Neural cell (in vitro differentiated cells): ENCODE results near the gene TXNDC2. TPM values are rescaled to one million over a fixed set of nuclear protein-coding genes. Genes with fewer than 3 reads are reported as not detected.

Experiments
- H2AFZ ChIP-seq: fragments of 200-600, 300-800 bp; sonication (generic), shearing (Covaris generic); 2 replicates; pipeline ENCODE4 v1.6.0; 2014; ENCODE audit warnings: low read depth, mild to moderate bottlenecking, antibody characterized with exemption, low read length, moderate library complexity
- H3F3A ChIP-seq: fragments of 200-600 bp; shearing (Covaris generic); 2 replicates; pipeline ENCODE4 v1.6.1; 2016; ENCODE audit warnings: mild to moderate bottlenecking, moderate library complexity, mixed read lengths, antibody characterized with exemption, low read length; ENCODE audit not compliant: insufficient read depth, poor library complexity, severe bottlenecking
- H3K27ac ChIP-seq: fragments of 200-600, 300-800 bp; sonication (generic), shearing (Covaris generic); 2 replicates; pipeline ENCODE4 v1.5.1; 2014; ENCODE audit warnings: mild to moderate bottlenecking, low read length, moderate library complexity
- H3K27me3 ChIP-seq: fragments of 300-800, 200-600 bp; sonication (generic), shearing (Covaris generic); 2 replicates; pipeline ENCODE4 v1.6.0; 2014; ENCODE audit warnings: mild to moderate bottlenecking, low read depth, low read length, moderate library complexity; ENCODE audit not compliant: insufficient read depth
- H3K36me3 ChIP-seq: fragments of 300-800, 200-600 bp; sonication (generic), shearing (Covaris generic); 2 replicates; pipeline ENCODE4 v1.5.1; 2014; ENCODE audit warnings: mild to moderate bottlenecking, antibody characterized with exemption, low read length, moderate library complexity; ENCODE audit not compliant: insufficient read depth
- H3K4me2 ChIP-seq: fragments of 300-800, 200-600 bp; sonication (generic), shearing (Covaris generic); 2 replicates; pipeline ENCODE4 v1.6.0; 2014; ENCODE audit warnings: mild to moderate bottlenecking, low read length
- H3K4me3 ChIP-seq: fragments of 300-800, 200-600 bp; sonication (generic), shearing (Covaris generic); 2 replicates; pipeline ENCODE4 v1.5.1; 2014; ENCODE audit warnings: mild to moderate bottlenecking, low read length, moderate library complexity
- H3K79me2 ChIP-seq: fragments of 200-600 bp; shearing (Covaris generic); replicated peaks from 2 replicates; pipeline ENCODE4 v1.6.0; 2014; ENCODE audit warnings: mild to moderate bottlenecking, low read length, moderate library complexity; ENCODE audit not compliant: insufficient read depth
- H3K9ac ChIP-seq: fragments of 300-800, 200-600 bp; sonication (generic), shearing (Covaris generic); 2 replicates; pipeline ENCODE4 v1.6.1; 2016; ENCODE audit warnings: mild to moderate bottlenecking, low read length, mixed read lengths
- H3K9me2 ChIP-seq: fragments of 200-600 bp; shearing (Covaris generic); 2 replicates; pipeline ENCODE4 v1.6.1; 2016; ENCODE audit warnings: mild to moderate bottlenecking, low read length, mixed read lengths; ENCODE audit not compliant: insufficient read depth
- H3K9me3 ChIP-seq: fragments of 200-600, 300-800 bp; sonication (generic), shearing (Covaris generic); 2 replicates; pipeline ENCODE4 v1.6.1; 2016; ENCODE audit warnings: mild to moderate bottlenecking, mixed run types, low read length, moderate library complexity, mixed read lengths
- H4K20me1 ChIP-seq: fragments of 200-600 bp; shearing (Covaris generic); 2 replicates; pipeline ENCODE4 v1.6.1; 2016; ENCODE audit warnings: mild to moderate bottlenecking, mixed run types; ENCODE audit not compliant: insufficient read depth
- CTCF ChIP-seq: fragments of 450-650 bp; IDR thresholded peaks from 2 replicates; pipeline ENCODE4 v1.5.1; 2014; ENCODE audit warnings: antibody characterized with exemption, mild to moderate bottlenecking, moderate library complexity; ENCODE audit not compliant: poor library complexity, severe bottlenecking
- EP300 ChIP-seq: fragments of 450-650 bp; conservative IDR thresholded peaks from 2 replicates; pipeline ENCODE4 v1.6.1; 2014; ENCODE audit warnings: antibody characterized with exemption, mild to moderate bottlenecking, moderate library complexity; ENCODE audit not compliant: poor library complexity, severe bottlenecking
- EZH2 ChIP-seq: fragments of 200-600, 300-800 bp; shearing (Covaris generic), sonication (generic); IDR thresholded peaks from 2 replicates; pipeline ENCODE4 v1.6.1; 2014; ENCODE audit warnings: antibody characterized with exemption, low read length, borderline replicate concordance, mild to moderate bottlenecking; ENCODE audit not compliant: insufficient read depth, poor library complexity, severe bottlenecking
- MXI1 ChIP-seq: fragments of 450-650 bp; conservative IDR thresholded peaks from 2 replicates; pipeline ENCODE4 v1.6.1; 2014; ENCODE audit warnings: antibody characterized with exemption, mild to moderate bottlenecking; ENCODE audit not compliant: poor library complexity, severe bottlenecking
- POLR2AphosphoS5 ChIP-seq: IDR thresholded peaks from 2 replicates; pipeline ENCODE4 v1.6.1; 2012
- RAD21 ChIP-seq: fragments of 450-650 bp; conservative IDR thresholded peaks from 2 replicates; pipeline ENCODE4 v1.6.1; 2014; ENCODE audit warnings: antibody characterized with exemption, mild to moderate bottlenecking, moderate library complexity
- REST ChIP-seq: IDR thresholded peaks from 2 replicates; pipeline ENCODE4 v1.6.1; 2012; ENCODE audit warnings: borderline replicate concordance
- SMC3 ChIP-seq: fragments of 450-650 bp; conservative IDR thresholded peaks from 2 replicates; pipeline ENCODE4 v1.6.1; 2014; ENCODE audit warnings: antibody characterized with exemption, mild to moderate bottlenecking, moderate library complexity; ENCODE audit not compliant: poor library complexity
- TAF1 ChIP-seq: IDR thresholded peaks from 2 replicates; pipeline ENCODE4 v1.6.1; 2012; ENCODE audit warnings: low read depth
- polyA plus RNA-seq: library from polyadenylated mRNA; depleted of rRNA; stranded (reverse); fragments of >200 nt; gene quantifications from 2 replicates; pipeline ENCODE4 v1.2.3, GENCODE V29; 2014

The TXNDC2 gene
- polyA plus RNA-seq, 1 donor from 2014 or later: 0.41 TPM

- Histone ChIP-seq H4K20me1 (no peaks in the 10 kb centered on the region), H3K4me3 (no peak overlapping the region), H3K9me2 (no peaks in the 10 kb centered on the region), H3K79me2 (no peaks in the 10 kb centered on the region), H3K27me3 (no peaks in the 10 kb centered on the region), H3F3A (no peaks in the 10 kb centered on the region), H3K9me3 (no peaks in the 10 kb centered on the region), H2AFZ (no peak overlapping the region), H3K9ac (no peak overlapping the region), H3K4me2 (no peak overlapping the region), H3K36me3 (no peaks in the 10 kb centered on the region), H3K27ac (no peak overlapping the region)
- no peak for TF ChIP-seq EP300
- no peak for TF ChIP-seq POLR2AphosphoS5
- no peak for TF ChIP-seq SMC3
- no peak for TF ChIP-seq MXI1
- no peak for TF ChIP-seq REST
- TF ChIP-seq TAF1: no peak
- TF ChIP-seq RAD21: no peak
- TF ChIP-seq EZH2: no peak
- TF ChIP-seq CTCF: no peak
Measured at GRCh38 chr18:9877655-9878014, 8.1 kb upstream of the TXNDC2 start.

GRCh38 chr18:9878095-9878494 lies 7.7 kb upstream of the TXNDC2 start:
- TF ChIP-seq EP300 (no peak), CTCF (no peak), SMC3 (no peak), POLR2AphosphoS5 (no peak), EZH2 (no peak), RAD21 (no peak), MXI1 (no peak), TAF1 (no peak), REST (no peak)
- Histone ChIP-seq H3K9me3 (no peaks in the 10 kb centered on the region), H3K36me3 (no peaks in the 10 kb centered on the region), H2AFZ (no peak overlapping the region), H3K9ac (no peak overlapping the region), H3K4me2 (no peak overlapping the region), H3K79me2 (no peaks in the 10 kb centered on the region), H3K9me2 (no peaks in the 10 kb centered on the region), H4K20me1 (no peaks in the 10 kb centered on the region), H3F3A (no peaks in the 10 kb centered on the region), H3K4me3 (no peak overlapping the region), H3K27ac (no peak overlapping the region), H3K27me3 (no peaks in the 10 kb centered on the region)
